ENCODE results near the gene REN. TPM values are rescaled to one million over a fixed set of nuclear protein-coding genes. Genes with fewer than 3 reads are reported as not detected.
A peak's percentile ranks its signal among the peaks of the same experiment; 100 is the strongest.

REN gene
- total and polyA plus RNA-seq, 9 donors = 1.0 to 71.6 (median 3.7) TPM

DNA sequence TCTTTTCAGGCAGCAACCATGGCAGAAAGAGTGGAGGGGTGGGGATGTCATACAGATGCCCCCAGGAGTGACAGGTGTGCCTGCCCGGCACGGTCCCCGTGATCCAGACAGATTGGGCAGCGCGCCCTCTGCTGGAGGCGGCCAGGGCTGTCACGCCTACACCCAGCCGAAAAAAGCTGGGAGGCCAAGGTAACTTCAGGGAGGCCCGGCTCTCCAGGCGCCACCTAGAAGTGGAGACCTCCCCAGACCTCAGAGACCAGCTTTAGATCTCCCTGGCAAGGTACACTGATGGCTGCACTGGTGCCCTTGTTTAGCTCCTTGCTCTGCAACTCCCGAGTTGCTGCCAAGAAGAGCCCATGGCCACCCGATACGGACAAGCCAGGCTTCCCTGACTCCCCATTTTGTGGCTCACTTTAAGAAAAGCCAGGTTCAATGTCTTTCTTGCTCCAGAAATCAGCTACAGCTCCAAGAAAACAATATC lies 41.0 kb upstream of the REN start:
- Histone ChIP-seq H3K4me1 (ENCODE audit: insufficient read depth) (peaks cover 1% of the 10 kb centered on the region), H3K4me3 (no peak overlapping the region), H3K27ac (no peak overlapping the region), H3K9me3 (no peaks in the 10 kb centered on the region), H3K27me3 (no peaks in the 10 kb centered on the region), H3K36me3 (no peaks in the 10 kb centered on the region)
- DNase-seq = peak; percentile 54 to 77 (median 75)
- TF ChIP-seq, protein P1, sequence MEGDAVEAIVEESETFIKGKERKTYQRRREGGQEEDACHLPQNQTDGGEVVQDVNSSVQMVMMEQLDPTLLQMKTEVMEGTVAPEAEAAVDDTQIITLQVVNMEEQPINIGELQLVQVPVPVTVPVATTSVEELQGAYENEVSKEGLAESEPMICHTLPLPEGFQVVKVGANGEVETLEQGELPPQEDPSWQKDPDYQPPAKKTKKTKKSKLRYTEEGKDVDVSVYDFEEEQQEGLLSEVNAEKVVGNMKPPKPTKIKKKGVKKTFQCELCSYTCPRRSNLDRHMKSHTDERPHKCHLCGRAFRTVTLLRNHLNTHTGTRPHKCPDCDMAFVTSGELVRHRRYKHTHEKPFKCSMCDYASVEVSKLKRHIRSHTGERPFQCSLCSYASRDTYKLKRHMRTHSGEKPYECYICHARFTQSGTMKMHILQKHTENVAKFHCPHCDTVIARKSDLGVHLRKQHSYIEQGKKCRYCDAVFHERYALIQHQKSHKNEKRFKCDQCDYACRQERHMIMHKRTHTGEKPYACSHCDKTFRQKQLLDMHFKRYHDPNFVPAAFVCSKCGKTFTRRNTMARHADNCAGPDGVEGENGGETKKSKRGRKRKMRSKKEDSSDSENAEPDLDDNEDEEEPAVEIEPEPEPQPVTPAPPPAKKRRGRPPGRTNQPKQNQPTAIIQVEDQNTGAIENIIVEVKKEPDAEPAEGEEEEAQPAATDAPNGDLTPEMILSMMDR (IDR thresholded peaks at IDR 0.05) = peak; percentile 66 to 75 (median 72)
- no peak for TF ChIP-seq POLR2A (IDR thresholded peaks at IDR 0.05)
- WGBS, 3 donors = 16 to 20% (median 18%) methylated on average over 13 of the region's 13 CpGs
- intact Hi-C loops (cut with DNase I) = loop anchor here in 2 of 4 donors (5.0 kb wide), 2 partner anchors 45 to 345 kb away; partner anchors contain the start of gene SNRPE (in 1 of the 2)

DNA sequence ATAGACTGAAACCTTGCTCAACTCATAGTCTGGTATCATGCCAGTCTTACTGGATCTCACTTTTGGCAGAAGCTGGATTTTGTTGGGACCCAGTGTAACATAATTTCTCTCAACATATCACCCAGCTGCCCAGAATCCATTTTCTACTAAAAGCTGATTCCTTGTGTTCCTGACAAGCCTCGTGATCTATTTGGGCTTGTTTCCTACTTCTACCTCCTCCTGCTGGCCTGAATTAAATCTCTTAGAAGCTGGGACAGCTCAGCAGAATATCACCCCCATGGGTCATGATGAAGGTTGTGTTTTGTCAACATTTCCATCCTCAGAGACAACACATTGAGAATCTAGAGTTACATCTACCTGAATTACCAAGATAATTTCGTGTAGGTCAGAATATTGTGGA lies 40.0 kb upstream of the REN start:
- TF ChIP-seq, protein P1 (IDR thresholded peaks at IDR 0.05) = no peak
- no peak for TF ChIP-seq POLR2A (IDR thresholded peaks at IDR 0.05)
- no peak for TF ChIP-seq EP300 (IDR thresholded peaks at IDR 0.05)
- H3K27ac ChIP-seq = no peak overlapping the region
- no peaks in the 10 kb centered on the region for H3K27me3 ChIP-seq
- DNase-seq = no peak
- peaks cover 1% of the 10 kb centered on the region for H3K4me1 ChIP-seq (ENCODE audit: insufficient read depth)
- H3K9me3 ChIP-seq = no peaks in the 10 kb centered on the region
- H3K36me3 ChIP-seq = no peaks in the 10 kb centered on the region
- H3K4me3 ChIP-seq = no peak overlapping the region
- 20 to 26% (median 22%) methylated on average over 2 of the region's 2 CpGs for WGBS, 3 donors
- intact Hi-C loops (cut with DNase I) = loop anchor here in 2 of 4 donors (5.0 kb wide), 2 partner anchors 44 to 344 kb away; partner anchors contain the start of gene SNRPE (in 1 of the 2)

DNA sequence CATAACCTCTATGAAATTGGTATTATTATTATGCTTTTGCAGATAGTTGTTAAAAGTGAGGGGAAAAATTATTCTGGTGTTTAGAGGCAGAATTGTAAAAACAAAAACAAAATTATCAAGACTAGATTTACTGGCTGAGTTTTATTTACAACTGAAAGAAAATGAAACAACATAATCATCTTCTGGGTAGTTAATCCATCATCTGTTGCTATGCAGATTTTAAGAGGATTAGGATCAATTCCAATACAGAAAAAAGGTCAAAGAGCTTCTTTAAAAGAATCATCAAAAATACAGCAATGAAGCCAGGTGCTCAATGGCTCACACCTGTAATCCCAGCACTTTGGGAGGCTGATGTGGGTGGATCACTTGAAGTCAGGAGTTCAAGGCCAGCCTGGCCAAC lies 39.3 kb upstream of the REN start:
- H3K27ac ChIP-seq = no peak overlapping the region
- no peaks in the 10 kb centered on the region for H3K27me3 ChIP-seq
- H3K36me3 ChIP-seq = no peaks in the 10 kb centered on the region
- H3K4me1 ChIP-seq (ENCODE audit: insufficient read depth) = peaks cover 1% of the 10 kb centered on the region
- DNase-seq = no peak
- intact Hi-C loops (cut with DNase I) = loop anchor here in 2 of 4 donors (5.0 kb wide), 2 partner anchors 43 to 343 kb away; partner anchors contain the start of gene SNRPE (in 1 of the 2)
- H3K9me3 ChIP-seq = no peaks in the 10 kb centered on the region
- H3K4me3 ChIP-seq = no peak overlapping the region
- TF ChIP-seq, protein P1 (IDR thresholded peaks at IDR 0.05) = no peak
- TF ChIP-seq EP300 (IDR thresholded peaks at IDR 0.05) (no peak), POLR2A (IDR thresholded peaks at IDR 0.05) (no peak)

DNA sequence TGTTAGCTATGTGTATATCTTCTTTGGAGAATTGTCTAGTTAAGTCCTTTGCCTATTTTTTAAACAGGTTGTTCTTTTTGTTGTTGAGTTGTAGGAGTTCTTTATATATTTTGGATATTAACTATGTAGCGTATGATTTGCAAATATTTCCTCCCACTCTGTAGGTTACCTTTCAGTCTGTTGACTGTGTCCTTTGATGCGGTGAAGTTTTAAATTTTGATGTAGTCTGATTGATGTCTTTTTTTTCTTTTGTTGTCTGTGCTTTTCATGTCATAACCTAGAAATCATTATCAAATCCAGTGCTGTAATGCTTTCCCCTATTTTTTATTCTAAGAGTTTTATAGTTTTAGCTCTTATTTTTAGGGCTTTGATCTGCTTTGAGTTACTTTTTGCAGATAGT lies 38.8 kb upstream of the REN start:
- intact Hi-C loops (cut with DNase I) = loop anchor here in 2 of 4 donors (5.0 kb wide), 2 partner anchors 43 to 343 kb away; partner anchors contain the start of gene SNRPE (in 1 of the 2)
- Histone ChIP-seq H3K4me3 (no peak overlapping the region), H3K9me3 (no peaks in the 10 kb centered on the region), H3K27ac (no peak overlapping the region), H3K4me1 (ENCODE audit: insufficient read depth) (peaks cover 1% of the 10 kb centered on the region), H3K36me3 (no peaks in the 10 kb centered on the region), H3K27me3 (no peaks in the 10 kb centered on the region)
- TF ChIP-seq, protein P1 (IDR thresholded peaks at IDR 0.05) = no peak
- no peak for TF ChIP-seq POLR2A (IDR thresholded peaks at IDR 0.05)
- no peak for TF ChIP-seq EP300 (IDR thresholded peaks at IDR 0.05)
- WGBS, 3 donors = 86 to 99% (median 91%) methylated on average over 2 of the region's 2 CpGs
- no peak for DNase-seq

Measured in ovary (tissue), 9 donors.